G401.6 (cell line): ENCODE measurements around the gene AKNA.

Experiments used
- FAIRE-seq: peaks from 2 replicates; lab custom pipeline; 2012; peaks lifted over from hg19 to GRCh38; lab: Jason Lieb, UNC

AKNA gene

DNA sequence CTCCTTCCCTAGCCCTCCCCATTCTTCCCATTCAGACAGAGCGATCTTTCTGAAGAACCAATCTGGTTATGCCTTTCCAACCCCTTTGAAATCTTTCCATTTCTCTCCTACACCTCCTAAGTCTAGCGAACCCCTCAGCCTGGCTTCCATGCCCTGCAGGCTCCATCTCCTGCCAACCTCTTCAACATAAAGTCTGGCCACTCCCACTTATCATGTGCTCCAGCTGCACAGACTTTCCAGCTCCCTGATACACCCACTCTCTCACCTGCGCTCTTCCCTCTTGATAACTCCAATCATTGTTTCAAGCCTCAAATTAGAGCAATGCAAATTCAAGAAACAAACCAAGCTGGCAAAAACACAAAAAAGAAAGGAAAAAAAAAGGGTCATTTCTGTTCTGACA, 68.6 kb downstream of the AKNA start:
- no peak for FAIRE-seq

DNA sequence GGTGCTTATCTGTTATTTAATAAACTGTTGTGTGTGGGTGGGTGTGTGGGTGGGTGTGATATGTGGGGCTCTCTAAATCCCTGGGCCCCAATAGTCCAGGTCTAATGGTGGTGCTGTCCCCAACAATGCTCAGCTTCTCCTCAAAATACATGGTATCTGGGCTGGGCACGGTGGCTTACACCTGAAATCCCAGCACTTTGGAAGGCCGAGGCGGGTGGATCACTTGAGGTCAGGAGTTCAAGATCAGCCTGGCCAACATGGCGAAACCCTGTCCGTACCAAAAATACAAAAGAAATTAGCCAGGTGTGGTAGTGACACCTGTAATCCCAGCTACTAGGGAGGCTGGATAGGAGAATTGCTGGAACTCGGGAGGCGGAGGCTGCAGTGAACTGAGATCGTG, 69.4 kb downstream of the AKNA start:
- FAIRE-seq, result no peak

DNA sequence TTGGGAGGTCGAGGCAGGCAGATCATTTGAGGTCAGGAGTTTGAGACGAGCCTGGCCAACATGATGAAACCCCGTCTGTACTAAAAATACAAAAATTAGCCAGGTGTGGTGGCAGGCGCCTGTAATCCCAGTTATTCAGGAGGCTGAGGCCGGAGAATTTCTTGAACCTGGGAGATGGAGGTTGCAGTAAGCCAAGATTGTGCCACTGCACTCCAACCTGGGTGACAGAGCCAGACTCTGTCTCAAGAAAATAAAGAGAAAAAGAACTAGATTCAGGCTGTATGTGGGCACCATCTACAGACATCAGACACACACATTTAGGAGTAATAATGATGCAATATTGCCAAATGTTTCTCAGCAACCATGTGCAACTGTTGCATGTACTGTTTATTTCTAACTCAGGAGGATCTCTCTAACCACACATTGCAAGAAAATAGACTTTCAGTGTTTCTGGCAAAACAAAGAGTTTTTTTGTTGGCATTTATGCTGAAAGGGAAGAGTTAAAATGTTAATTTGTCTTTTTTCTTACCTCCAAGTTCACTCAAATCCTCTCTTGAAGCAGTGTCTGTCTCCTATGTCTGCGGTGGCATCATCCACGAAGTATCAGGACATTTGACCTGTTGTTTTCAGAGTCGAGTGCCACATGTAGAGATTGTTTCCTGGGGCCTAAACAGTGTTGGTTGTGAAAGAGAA, 70.0 kb downstream of the AKNA start:
- no peak for FAIRE-seq

DNA sequence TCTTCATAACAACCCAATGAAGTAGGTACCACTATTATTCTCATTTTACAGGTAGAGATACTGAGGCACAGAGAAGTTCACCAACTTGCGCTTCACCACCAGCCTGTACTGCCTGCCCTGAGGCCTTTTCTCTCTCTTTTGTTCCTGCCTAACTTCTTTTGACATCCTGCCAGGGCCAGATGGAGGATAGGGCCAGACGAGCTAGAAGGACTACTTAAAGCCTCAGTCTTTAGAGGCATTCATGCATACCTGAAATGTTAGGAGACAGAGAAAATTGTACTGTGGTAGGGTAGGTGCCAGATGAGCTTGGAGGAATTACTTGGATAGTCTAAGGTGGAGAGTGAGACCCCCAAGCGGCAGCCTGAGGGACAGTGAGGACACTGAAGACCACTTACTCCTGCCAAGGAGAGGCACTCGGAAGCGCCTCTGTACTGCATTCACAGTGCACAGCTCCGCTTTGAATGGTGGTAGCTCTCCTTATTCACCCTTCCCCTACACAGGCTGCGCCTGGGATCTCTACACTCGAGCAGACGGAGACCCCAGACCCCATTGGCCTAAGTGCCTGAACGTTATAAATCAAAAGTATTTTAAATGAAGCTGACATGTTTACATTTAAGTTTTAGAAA, 71.1 kb downstream of the AKNA start:
- FAIRE-seq, result no peak

DNA sequence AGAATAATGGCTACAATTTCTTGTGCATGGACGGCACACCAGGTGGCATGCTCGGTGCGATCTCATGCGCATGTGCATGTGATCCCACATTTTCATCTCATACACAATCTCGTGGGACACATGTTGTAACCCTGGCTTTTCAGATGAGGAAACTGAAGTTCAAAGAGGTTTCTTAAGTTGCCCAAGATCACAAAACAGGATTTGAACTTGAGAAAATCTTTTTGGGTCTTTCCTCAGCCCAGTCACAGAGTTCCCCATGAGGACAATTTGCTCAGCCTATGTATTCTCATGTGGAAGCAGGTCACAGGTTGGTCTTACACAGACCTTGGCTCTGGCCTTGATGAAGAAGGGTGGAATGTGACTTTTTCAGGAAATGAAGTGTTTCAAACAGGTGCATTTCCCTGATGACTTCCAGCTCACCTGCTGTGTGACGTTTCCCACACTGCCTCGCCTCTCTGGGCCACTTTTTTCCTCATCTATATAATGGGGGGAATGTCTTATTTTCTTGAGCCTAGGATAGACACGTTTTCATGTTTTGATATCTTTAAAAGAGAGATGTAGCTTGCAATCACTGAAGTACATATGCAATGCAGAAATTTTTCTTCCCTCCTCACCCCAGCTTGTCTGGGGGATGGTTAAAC, 71.9 kb downstream of the AKNA start:
- FAIRE-seq, result no peak

DNA sequence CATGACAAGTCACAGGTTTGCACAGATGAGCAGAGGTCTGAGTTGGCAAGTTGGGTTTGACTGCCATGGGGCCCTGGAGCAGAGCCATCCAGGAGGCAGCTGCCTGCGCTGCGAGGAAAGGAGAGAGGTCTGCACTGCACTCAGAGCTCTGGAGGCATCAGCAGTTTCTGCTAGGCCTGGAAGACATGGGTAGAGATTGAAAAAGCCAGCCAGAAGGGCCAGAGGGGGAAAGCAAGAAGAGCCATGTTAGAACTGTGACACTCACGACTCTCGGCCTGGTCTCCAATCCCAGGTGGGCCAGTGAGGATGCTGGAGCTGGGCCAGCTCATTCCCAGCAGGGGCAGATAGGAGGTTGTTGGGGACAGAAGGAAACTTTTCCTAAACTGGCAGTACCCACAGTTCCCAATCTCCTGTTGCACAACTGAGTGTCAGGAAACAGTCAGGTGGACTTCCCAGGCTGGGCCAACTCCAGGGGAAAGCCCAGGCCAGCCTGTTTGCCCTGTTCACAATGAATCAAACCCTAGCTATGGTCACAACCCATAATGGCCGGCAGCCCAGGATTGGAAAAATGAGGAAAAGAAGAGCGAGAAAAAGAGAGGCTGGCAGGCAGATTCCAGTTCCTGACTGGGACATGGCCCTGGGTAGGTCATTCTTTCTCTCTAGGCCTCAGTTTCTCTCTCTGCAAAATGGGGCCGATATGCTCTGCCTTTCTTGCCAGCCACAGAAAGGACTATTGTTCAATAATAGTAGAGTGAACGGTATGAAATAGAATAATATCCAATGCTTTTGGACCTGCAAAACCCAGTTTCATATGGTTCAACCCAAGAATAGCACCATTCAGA, 72.7 kb downstream of the AKNA start:
- FAIRE-seq, result no peak

DNA sequence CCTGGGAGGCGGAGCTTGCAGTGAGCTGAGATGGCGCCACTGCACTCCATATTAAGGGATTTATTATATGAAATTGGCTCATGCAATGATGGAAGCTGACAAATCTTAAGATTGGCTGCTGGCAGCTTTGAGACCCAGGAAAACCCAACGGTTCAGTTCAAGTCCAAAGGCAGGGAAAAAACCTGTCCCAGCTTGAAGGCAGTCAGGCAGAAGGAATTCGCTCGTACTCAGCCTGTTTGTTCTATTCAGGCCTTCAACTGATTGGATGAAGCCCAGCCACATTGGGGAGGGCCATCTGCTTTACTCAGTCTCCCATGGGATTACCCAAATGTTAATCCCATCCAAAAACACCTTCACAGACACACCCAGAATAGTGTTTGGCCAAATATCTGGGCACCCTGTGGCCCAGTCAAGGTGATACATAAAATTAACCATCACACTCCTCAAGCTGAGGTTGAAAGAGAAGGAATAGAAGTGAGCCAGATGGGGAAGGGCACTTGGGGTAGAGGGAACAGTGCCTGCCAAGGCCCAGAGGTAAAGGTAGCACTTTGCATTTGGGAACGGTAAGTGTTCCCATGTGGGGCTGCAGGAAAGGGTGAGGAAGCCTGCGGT, 73.4 kb downstream of the AKNA start:
- no peak for FAIRE-seq

DNA sequence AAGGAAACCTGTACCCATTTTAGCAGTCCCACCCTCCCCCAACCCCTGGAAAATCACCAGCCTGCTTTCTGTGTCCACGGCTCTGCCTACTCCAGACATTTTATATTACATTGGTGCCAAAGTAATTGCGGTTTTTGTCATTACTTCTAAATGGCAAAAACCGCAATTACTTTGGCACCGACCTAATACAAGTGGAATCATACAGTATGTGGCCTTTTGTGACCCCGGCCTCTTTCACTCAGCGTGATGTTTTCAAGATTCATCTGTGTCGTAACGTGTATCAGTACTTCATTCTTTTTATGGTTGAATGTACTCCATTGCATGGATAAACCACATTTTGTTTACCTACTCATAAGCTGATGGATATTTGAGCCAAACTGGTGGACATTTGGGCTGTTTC, 74.6 kb downstream of the AKNA start:
- FAIRE-seq, result no peak

DNA sequence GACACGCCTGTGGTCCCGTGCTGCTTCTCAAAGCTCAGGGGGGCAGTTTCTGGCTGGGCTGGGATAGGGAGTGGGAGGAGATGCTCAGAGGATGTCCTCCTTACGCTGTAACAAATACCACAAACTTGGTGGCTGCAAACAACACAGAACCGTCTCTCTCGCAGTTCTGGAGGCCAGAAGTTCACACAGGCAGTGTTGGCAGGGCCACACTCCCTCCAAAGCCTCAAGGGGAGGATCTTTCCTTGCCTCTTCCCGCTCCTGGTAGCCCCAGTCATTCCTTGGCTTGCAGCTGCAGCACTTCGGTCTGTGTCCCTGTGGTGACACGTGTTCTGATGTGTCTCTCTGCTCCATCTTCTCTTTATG, 75.3 kb downstream of the AKNA start:
- no peak for FAIRE-seq

DNA sequence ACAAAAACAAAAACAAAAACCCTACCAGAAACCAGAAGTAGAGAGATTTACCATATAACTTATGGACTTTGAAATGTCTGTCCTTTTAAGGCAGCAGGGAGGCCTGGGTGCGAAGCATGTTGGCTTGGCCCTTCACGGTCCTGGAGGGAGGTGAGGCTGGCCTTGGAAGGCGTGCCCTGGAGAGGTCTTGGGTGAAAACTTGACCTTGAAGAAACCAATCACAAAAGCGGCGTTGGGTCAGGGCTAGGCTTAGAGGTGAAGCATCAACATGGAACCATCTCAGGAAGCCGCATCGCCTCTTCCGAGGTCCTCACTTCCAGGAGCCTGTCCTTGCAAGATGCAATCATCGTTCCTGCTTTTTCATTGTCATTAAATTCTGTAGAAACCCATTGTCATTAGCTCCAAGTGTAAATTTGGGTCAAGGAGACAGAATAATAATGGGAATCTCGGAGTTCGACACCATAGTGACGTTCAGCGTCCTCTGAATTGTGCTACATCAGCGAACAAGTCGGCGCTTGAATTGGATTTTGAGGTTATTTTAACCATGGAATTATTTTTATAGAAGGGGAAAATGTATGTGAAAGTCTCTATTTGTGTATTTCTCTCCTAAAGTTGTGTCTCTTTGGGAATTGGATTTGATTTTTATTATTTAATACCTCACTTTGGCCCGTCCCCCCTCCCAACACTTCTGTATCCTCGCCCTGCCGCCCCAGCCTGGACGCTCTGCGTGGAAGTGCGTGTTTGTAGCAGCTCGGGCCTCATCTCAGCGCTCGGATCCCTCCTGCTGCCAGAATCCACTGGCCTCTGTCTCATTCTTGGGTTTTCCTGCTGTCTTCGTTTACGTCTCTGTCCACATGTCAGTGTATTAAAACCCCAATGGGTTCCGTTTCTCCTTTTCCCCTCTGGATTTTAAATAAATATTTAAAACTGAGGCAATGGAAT, 75.9 kb downstream of the AKNA start:
- no peak for FAIRE-seq

DNA sequence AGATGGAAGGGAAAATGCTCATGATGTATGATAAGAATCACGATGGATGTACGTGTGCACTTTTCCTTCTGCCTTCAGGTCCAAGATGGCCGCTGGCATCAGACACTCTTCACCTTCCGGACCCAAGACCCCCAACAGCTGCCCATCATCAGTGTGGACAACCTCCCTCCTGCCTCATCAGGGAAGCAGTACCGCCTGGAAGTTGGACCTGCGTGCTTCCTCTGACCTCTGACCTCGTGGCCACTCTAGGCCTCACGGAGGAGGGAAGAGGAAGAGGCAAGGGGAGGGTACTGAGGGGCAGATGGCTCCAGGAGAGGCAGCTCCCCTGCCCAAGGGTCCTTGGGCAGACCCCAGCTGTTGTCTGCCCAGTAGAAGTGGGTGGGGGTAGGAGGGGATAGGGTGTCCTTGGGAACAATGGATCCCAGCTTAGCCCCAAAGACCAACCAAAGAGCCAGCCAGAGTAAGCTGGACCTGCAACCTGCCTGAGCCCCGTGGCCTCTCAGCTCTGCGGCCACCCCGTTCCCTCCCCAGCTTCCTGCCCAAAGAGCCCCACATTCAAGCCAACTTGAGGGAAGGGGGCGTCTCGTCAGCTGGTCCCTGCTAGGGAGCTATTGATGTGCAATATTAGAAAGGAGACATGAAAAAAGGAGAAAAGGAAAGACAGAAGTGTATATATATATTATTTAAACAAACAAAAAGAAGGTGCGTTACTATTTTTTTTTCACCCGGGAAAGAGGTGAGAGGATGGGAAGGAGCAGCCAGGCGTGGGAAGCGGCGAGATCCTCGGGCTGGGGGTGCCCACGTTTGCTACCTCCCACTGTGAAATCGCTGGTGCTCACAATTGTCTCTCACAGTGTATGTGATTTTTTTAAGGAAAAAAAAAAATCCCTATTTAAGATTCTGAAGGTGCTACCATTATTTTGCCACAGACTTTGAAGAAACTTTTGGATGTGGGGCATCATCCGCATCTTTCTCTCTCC, 77.0 kb downstream of the AKNA start:
- no peak for FAIRE-seq

DNA sequence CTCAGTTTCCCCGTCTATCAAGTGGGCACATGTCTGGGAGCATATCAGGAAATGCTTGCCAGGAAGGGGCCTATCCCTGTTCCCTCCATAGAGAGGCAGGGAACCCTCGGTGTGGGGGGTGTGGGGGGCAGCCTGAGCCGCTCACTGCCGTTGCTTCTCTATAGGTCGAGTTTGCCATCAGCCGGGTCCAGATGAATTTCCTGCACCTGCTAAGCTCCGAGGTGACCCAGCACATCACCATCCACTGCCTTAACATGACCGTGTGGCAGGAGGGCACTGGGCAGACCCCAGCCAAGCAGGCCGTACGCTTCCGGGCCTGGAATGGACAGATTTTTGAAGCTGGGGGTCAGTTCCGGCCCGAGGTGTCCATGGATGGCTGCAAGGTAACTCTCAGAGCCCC, 78.7 kb downstream of the AKNA start:
- no peak for FAIRE-seq

DNA sequence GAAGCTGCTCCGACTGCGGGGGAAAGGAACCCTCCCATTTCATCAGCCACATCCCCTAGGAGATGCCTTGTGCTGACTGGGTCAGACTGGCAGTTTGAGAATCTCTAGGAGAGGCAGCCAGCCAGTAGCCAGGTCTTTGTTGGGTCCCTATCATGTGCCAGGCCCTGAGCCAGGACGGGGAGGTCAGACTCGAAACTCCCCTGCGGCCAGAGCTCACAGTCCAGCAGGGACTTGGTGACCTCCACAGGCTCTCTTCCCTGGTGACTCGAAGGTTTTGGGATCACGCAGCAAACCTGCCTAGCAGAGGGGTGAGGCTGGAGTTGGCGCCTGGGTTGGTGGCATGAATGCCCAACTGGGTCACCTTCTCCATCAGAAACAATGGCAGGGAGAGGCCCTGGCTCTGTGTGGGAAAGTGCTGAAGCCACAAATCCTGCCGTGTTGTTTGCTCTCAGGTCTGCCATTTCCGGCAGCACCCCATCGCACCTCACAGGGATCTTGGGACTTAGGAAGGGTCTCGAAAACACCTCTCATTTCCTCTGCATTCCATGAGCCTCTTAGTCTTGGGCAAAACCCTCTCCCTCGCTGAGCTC, 79.3 kb downstream of the AKNA start:
- FAIRE-seq, result no peak

DNA sequence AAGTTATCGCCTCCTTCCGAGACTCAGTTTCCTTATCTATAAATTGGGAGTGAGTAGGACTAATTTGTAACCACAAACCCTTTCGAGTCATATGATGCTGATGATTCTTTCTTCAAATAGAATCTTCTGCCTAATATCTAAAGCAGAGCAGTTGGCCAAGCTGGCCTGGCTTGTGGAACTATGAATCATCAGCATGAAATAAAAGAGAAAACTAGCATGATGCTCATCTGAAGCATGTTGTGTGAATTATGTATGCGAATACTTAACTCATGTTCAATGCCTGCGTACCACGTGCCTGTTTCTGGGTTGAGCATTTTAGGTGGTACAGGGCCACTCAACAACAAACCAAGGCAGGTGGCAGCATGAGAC, 79.9 kb downstream of the AKNA start:
- FAIRE-seq, result no peak

DNA sequence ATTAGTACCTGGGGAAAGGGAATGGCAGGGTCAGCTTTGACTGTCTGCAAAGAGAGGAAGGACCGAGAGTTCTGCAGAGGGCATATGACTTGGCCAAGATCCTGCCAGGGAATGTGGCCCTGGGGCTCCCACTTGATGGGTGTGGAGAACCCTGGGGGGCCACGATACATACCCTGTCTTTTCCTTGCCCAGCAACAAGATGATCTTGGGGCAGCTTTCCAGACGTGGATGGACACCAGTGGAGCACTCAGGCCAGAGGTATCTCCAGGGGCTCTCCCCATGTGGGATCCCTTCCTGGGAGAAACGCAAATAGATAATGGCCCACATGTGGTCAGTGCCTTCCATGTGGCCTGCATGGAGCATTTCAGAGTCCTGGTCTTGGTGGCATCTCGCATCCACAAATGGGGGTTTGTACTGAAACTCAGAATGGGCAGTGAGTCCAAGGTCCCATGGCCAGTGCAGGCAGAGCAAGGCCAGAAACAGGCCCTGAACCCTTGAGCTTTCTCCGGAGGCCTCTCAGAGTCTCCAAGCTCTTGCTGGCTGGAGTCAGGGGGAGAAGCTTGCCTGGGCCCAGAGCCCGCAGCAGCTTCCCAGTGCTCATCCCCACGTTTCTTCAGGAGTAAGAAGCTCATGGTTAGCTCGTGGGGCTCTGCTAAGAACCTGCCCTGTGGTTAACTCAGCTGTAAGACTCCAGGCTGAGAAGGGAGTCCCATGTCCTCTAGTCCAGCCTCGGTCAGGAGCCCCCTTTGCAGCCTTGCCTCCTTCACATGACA, 83.2 kb downstream of the AKNA start:
- no peak for FAIRE-seq

DNA sequence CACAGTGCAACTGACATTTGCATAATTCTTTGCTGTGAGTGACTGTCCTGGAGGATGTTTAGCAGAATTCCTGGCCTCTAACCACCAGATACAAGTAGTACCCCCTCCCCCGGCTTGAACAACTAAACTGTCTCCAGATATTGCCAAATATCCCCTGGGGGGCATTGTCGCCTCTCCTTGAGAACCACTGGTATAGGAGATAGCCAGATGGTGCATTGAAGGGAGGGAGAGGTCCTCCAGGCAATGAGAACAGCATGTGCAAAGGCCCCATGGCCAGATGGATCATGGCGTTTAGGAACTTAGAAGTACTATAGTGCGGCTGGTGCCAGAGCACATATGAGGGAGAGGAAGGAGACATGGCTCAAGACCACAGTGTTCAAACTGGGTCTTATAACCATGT, 83.8 kb downstream of the AKNA start:
- no peak for FAIRE-seq

DNA sequence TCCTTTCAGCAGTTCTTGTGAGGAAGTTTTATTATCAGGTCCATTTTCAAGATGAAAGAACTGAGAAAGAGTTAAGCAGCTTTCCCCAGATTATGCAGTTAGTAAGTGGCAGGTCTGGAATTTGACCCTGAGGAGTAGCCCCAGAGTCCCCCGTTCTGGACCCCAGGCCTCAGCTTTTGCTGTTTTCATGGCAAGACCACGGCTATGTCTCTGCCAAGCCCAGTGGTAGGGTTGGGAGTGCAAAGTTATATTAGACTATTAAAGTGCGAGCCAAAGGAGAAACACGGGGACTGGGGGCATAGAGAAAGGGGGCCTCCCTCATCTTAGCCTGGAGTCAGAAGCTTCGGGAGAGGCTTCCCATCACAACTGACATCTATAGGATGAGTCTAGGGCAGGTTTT, 84.2 kb downstream of the AKNA start:
- FAIRE-seq, result no peak

DNA sequence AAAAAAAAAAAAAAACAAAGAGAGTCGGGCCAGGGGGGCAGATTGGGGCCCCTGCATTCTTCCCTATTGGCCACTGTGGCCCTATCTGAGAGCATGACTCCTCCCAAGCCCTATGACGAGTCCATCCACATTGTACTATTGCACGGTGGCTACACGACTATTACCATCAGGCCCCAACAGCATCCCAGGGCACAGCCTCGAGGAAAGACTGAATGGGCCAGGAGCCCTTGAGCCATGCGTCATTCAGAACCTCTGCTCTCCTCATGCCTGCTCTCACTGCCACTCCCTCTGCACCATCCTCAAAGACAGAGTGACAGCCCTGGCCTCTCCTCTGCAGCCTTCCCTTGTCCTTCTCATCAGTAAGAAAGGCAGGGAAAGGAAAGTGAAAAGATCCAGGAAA, 85.1 kb downstream of the AKNA start:
- no peak for FAIRE-seq
